HG03064 (cell line): ENCODE results near the gene POLR2I.
A peak's percentile ranks its signal among the peaks of the same experiment; 100 is the strongest.

Experiments
- ATAC-seq: cut with Tn5 transposase; IDR thresholded peaks from one replicate; pipeline ENCODE4 v1.9.1; 2021; ENCODE audit warnings: low read depth; ENCODE audit not compliant: unreplicated experiment

The POLR2I gene

GRCh38 chr19:36114721-36115452, at the start of gene POLR2I:
TSS of gene POLR2I (minus strand) at chr19:36114875. CDS start at chr19:36114856, 19 bp downstream.
- ATAC-seq: peak; percentile 62

GRCh38 chr19:36163813-36164212, 49.1 kb upstream of the POLR2I start:
- no peak for ATAC-seq

- no peak for ATAC-seq
Measured at GRCh38 chr19:36160821-36161596, 46.3 kb upstream of the POLR2I start.

GRCh38 chr19:36153126-36153525, 38.5 kb upstream of the POLR2I start:
- ATAC-seq: no peak

GRCh38 chr19:36152352-36153091, 37.8 kb upstream of the POLR2I start, which contains the start of gene COX7A1:
TSS of gene COX7A1 (minus strand) at chr19:36152447. CDS start at chr19:36152407, 40 bp downstream.
- no peak for ATAC-seq

GRCh38 chr19:36152019-36152351, 37.3 kb upstream of the POLR2I start:
- no peak for ATAC-seq

GRCh38 chr19:36151144-36152018, 36.7 kb upstream of the POLR2I start:
- ATAC-seq: no peak

- no peak for ATAC-seq
Measured at GRCh38 chr19:36150586-36150985, 35.9 kb upstream of the POLR2I start.

GRCh38 chr19:36149673-36150406, 35.2 kb upstream of the POLR2I start:
- no peak for ATAC-seq

GRCh38 chr19:36144624-36145023, 29.9 kb upstream of the POLR2I start:
- no peak for ATAC-seq

- ATAC-seq: no peak
Measured at GRCh38 chr19:36142496-36142895, 27.8 kb upstream of the POLR2I start.

GRCh38 chr19:36142046-36142445, 27.4 kb upstream of the POLR2I start:
- no peak for ATAC-seq

- ATAC-seq: no peak
Measured at GRCh38 chr19:36141039-36141927, 26.6 kb upstream of the POLR2I start.

GRCh38 chr19:36140304-36141038, 25.8 kb upstream of the POLR2I start:
- ATAC-seq: no peak

GRCh38 chr19:36139473-36140303, 25.0 kb upstream of the POLR2I start, which contains the start of gene CAPNS1:
TSS of gene CAPNS1 (plus strand) at chr19:36140066. CDS start at chr19:36141012, 946 bp downstream.
- peak; percentile 75 for ATAC-seq

GRCh38 chr19:36139120-36139472, 24.4 kb upstream of the POLR2I start:
- no peak for ATAC-seq
